Measurements from ENCODE around the gene KLHL29. TPM values are rescaled to one million over a fixed set of nuclear protein-coding genes. Genes with fewer than 3 reads are reported as not detected.

KLHL29 gene
- total RNA-seq, 1 donor from 2014 or later, result 3.8 TPM

DNA sequence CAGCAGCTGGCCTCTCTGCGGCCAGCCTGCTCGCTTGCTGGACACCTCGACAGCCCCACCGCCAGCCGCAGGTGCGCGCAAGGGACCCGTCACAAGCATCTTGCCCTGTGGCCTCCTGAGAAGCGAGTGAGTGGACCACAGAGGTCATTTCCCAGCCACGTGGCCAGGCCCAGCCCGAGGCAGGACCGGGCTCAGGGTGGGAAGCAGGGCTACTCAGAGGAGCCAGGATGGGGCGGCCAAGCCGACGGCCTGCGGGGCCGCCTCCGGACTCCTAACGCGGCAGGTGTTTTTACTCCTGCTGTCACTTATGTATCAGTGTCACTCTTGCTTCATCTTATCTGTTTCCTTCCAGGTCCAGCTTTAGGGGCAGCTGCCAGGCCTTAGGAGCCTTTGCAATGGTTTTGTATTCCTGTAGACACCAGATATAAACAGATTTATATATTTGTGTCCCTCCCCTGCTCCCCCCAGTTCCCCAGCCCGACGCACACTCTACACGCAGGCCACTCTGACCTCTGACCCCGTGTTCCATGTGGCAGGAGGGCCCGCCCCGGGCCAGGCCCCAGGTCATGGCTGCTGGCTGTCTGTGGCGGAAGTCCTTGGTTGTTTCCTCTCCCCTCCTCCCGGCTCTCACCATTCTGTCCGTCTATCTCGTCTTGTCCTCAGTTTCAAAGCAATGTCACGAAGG, 305.6 kb downstream of the KLHL29 start:
- Mint-ChIP-seq H3K4me1 (no peaks in the 10 kb centered on the region), H3K36me3 (ENCODE audit: low read depth) (no peaks in the 10 kb centered on the region), H3K4me3 (no peak overlapping the region), H3K27me3 (no peaks in the 10 kb centered on the region), H3K27ac (no peak overlapping the region), H3K9me3 (no peaks in the 10 kb centered on the region)
- no peak for DNase-seq
- intact Hi-C loops (cut with micrococcal nuclease), result no loop called here

DNA sequence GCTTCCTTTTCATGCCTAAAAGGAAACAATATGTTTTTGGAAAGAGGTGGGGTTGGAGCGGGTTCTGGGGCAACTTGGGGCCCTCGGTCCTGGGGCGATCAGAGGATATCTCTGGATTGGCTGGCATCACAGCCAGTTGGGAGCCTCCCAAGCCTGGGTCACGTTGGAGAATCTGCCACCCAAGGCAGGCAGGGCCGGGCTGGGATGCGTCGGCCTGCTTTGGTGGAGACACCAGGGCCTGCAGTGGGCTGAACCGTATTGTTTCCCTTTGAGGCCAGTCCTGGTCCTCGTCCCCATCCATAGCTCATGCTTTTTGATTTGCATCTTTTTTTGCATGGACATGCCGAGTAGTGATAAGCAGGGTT, 306.1 kb downstream of the KLHL29 start:
- Mint-ChIP-seq H3K27ac (no peak overlapping the region), H3K36me3 (ENCODE audit: low read depth) (no peaks in the 10 kb centered on the region), H3K27me3 (no peaks in the 10 kb centered on the region), H3K4me1 (no peaks in the 10 kb centered on the region), H3K9me3 (no peaks in the 10 kb centered on the region), H3K4me3 (no peak overlapping the region)
- intact Hi-C loops (cut with micrococcal nuclease), result no loop called here
- DNase-seq, result no peak

DNA sequence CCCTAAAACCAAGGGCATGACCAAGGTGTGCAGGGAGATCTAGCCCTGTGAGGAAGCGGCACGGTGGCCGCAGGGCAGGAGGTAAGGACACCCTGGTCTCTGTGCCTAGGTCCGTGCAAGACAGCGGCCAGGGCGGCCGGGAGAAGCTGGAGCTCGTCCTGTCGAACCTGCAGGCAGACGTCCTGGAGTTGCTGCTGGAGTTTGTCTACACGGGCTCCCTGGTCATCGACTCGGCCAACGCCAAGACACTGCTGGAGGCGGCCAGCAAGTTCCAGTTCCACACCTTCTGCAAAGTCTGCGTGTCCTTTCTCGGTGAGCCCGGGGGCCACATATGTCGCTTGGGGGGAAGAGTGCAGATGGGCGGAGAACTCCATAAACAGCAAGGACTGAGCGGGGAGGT, 306.6 kb downstream of the KLHL29 start:
- no peak overlapping the region for H3K4me3 Mint-ChIP-seq
- H3K9me3 Mint-ChIP-seq, result no peaks in the 10 kb centered on the region
- H3K27me3 Mint-ChIP-seq, result no peaks in the 10 kb centered on the region
- H3K4me1 Mint-ChIP-seq, result no peaks in the 10 kb centered on the region
- intact Hi-C loops (cut with micrococcal nuclease), result no loop called here
- no peak for DNase-seq
- no peaks in the 10 kb centered on the region for H3K36me3 Mint-ChIP-seq (ENCODE audit: low read depth)
- no peak overlapping the region for H3K27ac Mint-ChIP-seq

DNA sequence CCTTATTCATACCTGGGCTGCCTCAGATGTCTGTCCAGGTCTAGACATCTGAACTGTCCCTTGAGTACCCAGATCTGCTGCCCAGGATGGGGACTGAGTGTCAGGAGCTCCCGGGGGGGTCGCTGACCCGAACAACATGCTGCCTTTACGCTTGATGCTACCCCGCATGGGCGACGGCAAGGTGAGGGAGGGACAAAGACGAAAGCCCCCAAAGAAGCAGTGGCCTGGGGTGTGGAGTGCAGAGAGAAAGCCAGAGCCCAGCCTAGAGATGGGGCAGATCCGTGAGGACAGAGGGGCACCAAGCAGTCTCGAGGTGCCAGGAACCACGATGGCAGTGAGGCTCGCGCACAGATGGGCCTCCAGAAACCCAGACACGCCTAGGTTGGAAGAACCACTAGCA, 307.3 kb downstream of the KLHL29 start:
- no peak overlapping the region for H3K27ac Mint-ChIP-seq
- H3K36me3 Mint-ChIP-seq (ENCODE audit: low read depth), result no peaks in the 10 kb centered on the region
- H3K9me3 Mint-ChIP-seq, result no peaks in the 10 kb centered on the region
- no peak for DNase-seq
- H3K27me3 Mint-ChIP-seq, result no peaks in the 10 kb centered on the region
- intact Hi-C loops (cut with micrococcal nuclease), result no loop called here
- no peaks in the 10 kb centered on the region for H3K4me1 Mint-ChIP-seq
- no peak overlapping the region for H3K4me3 Mint-ChIP-seq

DNA sequence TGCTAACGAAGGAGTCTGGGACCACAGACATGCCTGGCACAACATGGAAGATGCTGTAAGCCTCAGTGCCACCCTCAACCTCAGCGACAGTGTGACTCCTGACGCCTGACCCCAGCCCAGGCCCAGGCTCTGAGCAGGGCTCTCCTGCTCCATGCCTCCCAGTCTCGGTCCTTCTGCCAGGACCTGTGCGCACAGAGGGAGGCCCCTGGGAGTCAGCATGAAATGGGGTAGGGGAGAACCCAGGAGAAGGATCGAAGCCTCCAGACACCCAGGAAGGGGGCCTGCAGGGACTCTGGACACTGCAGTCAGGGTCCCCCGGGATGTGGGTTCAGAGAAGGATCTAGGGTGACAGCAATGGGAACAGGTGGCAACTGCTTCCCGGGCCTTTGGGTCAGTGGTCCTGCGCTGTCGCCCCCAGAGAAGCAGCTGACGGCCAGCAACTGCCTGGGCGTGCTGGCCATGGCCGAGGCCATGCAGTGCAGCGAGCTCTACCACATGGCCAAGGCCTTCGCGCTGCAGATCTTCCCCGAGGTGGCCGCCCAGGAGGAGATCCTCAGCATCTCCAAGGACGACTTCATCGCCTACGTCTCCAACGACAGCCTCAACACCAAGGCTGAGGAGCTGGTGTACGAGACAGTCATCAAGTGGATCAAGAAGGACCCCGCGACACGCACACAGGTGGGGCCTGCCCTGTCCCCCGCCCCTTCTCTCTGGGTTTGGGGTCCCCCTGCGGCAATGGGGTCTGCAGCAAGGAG, 308.0 kb downstream of the KLHL29 start:
- no peaks in the 10 kb centered on the region for H3K27me3 Mint-ChIP-seq

DNA sequence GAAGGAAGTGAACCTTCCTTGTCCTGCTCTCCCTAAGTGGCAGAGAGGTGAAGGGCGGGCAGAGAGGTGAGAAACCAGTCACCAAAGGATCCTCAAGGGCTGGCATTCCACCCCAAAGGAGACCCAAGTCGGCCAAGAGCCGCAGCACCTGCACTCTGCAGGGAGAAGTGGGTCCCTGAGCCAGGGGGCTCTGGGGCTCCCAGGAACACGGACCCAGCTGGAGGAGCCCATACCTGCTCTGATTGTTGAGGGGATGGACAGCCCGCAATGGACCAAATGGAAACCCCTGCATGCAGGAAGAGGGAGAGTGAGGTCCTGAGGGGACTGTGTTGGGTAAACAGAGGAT, 308.6 kb downstream of the KLHL29 start:
- no peaks in the 10 kb centered on the region for H3K9me3 Mint-ChIP-seq
- no peak for DNase-seq
- H3K4me3 Mint-ChIP-seq, result no peak overlapping the region
- no peak overlapping the region for H3K27ac Mint-ChIP-seq
- H3K36me3 Mint-ChIP-seq (ENCODE audit: low read depth), result no peaks in the 10 kb centered on the region
- intact Hi-C loops (cut with micrococcal nuclease), result no loop called here
- no peaks in the 10 kb centered on the region for H3K27me3 Mint-ChIP-seq
- H3K4me1 Mint-ChIP-seq, result no peaks in the 10 kb centered on the region

More for the DNA sequence above, 308.0 kb downstream of the KLHL29 start:
- DNase-seq, result no peak
- intact Hi-C loops (cut with micrococcal nuclease), result no loop called here
- Mint-ChIP-seq H3K36me3 (ENCODE audit: low read depth) (no peaks in the 10 kb centered on the region), H3K4me3 (no peak overlapping the region), H3K9me3 (no peaks in the 10 kb centered on the region), H3K4me1 (no peaks in the 10 kb centered on the region), H3K27ac (no peak overlapping the region)

DNA sequence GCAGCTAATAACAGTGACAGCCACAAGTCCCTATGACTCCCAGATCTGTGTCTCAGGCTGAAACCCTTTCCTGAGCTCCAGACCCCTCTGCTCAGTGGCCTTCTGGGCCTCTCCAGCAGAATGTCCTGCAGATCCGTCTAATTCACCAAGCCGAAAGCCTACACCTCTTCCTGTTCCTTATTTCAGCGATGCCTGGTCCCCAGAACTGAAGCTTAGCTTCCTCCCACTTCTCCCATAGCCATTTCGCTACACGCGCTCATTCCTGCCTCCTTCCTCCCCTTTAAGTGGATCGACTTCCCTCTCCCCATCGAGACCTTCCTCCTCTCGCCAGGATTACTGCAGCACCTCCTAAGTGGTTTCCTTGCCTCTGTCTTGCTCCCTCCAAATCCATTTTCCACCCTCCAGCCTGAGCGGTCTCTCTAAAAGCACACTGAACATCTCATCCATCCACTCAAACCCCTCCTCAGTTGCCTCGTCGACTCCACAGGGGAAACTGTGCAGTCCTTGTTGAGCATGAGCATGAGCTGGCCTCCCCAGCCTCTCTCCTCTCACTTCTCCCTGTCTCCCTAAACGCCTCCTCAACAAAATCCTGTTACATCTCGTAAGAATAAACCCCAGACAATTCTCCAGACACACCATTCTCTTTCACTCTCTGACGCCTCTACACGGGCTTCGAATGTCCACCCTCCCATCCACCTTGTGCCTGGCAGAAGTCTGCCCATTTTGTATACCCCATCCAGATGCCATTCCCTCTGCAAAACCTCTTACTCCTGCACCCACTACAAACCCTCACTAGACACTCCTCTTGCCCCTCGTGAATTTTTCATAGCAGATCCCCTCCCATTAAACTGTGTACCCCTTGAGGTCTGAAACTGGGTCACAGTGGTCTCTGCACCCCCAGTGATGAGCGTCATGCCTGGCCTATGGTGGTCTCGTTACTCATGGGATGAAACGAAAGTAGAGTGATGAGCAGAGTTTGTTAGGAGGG, 309.4 kb downstream of the KLHL29 start:
- H3K4me1 Mint-ChIP-seq, result no peaks in the 10 kb centered on the region
- H3K4me3 Mint-ChIP-seq, result no peak overlapping the region
- no peak for DNase-seq
- H3K27me3 Mint-ChIP-seq, result no peaks in the 10 kb centered on the region
- no peaks in the 10 kb centered on the region for H3K9me3 Mint-ChIP-seq
- no peak overlapping the region for H3K27ac Mint-ChIP-seq
- H3K36me3 Mint-ChIP-seq (ENCODE audit: low read depth), result no peaks in the 10 kb centered on the region
- intact Hi-C loops (cut with micrococcal nuclease), result no loop called here

DNA sequence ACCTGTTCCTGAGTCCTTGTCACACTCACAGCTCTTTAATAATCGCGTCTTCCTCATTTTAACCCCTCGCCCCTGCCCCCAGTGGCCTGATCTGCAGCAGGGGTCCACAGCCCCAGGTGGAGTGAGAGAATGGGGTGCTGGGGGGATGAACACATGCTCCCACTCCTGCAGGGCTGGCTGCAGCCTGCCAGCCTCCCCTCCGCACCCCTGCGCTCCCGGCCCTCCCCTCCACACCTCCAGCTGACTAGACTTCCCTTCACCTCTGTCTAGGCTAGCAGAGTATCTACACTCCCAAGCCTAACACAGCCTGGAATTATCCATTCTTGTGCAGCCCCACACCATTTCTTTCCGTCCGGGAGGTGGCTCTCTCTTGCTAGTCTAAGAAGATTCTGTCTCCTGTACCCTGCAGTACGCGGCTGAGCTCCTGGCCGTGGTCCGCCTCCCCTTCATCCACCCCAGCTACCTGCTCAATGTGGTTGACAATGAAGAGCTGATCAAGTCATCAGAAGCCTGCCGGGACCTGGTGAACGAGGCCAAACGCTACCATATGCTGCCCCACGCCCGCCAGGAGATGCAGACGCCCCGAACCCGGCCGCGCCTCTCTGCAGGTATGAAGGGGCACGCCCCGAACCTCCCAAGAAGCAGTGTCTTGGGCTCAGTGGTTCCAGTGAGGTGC, 310.4 kb downstream of the KLHL29 start:
- Mint-ChIP-seq H3K27ac (no peak overlapping the region), H3K4me3 (no peak overlapping the region), H3K4me1 (no peaks in the 10 kb centered on the region), H3K27me3 (no peaks in the 10 kb centered on the region), H3K36me3 (ENCODE audit: low read depth) (no peaks in the 10 kb centered on the region), H3K9me3 (no peaks in the 10 kb centered on the region)
- no peak for DNase-seq
- intact Hi-C loops (cut with micrococcal nuclease), result no loop called here

DNA sequence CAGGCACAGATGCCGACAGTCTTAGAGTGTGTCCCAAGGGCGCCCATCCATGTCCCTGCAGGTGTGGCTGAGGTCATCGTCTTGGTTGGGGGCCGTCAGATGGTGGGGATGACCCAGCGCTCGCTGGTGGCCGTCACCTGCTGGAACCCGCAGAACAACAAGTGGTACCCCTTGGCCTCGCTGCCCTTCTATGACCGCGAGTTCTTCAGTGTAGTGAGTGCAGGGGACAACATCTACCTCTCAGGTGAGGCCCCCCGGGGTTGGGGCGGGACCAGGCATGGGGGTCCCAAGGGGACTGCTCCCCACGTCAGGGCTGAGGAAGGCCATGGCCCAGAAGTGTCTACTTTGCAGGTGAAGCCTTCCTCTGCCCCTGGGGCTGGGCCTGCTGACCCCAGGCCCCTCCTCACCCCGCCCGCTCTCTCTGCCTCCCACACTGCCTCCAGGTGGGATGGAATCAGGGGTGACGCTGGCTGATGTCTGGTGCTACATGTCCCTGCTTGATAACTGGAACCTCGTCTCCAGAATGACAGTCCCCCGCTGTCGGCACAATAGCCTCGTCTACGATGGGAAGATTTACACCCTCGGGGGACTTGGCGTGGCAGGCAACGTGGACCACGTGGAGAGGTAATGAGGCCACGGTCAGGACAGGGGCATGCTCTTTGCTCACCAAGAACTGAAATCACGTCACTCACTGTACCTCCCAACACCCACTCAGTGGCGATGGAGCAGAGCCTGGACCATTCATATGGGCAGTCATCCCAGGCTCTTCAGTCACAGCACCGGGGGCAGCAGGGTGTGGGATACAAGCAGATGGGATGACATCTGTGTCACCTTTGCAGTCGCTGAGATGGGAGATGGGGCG, 311.1 kb downstream of the KLHL29 start:
- Mint-ChIP-seq H3K27ac (no peak overlapping the region), H3K27me3 (no peaks in the 10 kb centered on the region), H3K4me1 (no peaks in the 10 kb centered on the region), H3K36me3 (ENCODE audit: low read depth) (no peaks in the 10 kb centered on the region), H3K9me3 (no peaks in the 10 kb centered on the region), H3K4me3 (no peak overlapping the region)
- intact Hi-C loops (cut with micrococcal nuclease), result no loop called here
- DNase-seq, result no peak

DNA sequence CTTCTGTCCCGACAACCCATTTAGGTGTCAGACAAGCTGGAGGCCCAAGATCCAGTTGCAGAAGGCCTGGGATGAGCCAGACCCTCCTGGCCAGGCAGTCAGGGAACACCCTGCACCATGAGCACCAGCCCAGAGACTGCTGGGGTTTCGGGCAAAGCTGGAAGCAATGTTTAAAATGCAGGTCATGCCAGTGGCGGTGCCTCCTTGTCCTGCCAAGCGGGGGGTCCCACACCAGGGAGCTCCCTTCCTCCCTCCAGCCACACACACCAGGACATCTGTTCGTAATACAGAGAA, 311.7 kb downstream of the KLHL29 start:
- Mint-ChIP-seq H3K4me1 (no peaks in the 10 kb centered on the region), H3K27me3 (no peaks in the 10 kb centered on the region), H3K36me3 (ENCODE audit: low read depth) (no peaks in the 10 kb centered on the region), H3K9me3 (no peaks in the 10 kb centered on the region), H3K27ac (no peak overlapping the region), H3K4me3 (no peak overlapping the region)
- intact Hi-C loops (cut with micrococcal nuclease), result no loop called here
- DNase-seq, result no peak

DNA sequence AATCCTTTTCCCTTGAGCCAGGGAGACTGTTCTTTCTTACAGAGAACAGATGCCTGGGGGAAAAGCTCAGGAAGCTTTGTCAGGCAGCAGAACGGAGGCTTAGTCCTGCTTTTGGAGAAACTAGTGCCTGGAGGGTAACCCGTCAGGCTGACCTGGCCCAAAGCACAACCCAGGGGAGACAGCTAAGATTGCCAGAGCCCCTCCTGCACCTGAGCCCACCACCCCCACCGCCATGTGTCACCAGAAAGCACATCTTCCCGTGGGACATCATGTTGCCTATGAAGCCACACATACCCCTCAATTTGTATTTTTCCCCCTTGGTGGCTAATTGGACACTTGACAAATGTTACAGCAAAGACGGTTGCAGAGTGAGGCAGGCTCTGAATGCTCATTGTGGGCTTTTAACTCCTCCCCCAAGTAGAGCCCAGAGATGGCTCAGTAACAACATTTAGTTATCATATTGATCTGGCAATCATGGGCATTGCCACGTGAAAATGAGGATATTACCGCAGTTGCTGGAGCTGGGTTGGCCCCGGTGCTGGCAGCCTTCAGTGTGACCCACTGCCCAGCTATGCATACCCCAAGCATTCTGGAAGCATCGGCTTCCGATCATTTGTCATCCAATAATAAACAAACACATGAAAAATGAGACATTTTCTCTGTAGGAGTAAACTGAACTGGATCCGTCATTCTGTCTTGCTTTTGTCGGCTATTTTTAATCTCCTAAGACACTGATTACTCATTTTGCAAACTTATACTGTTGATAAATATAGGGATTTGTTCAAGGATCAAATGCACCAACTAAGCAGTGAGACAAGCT, 312.5 kb downstream of the KLHL29 start:
- no peaks in the 10 kb centered on the region for H3K9me3 Mint-ChIP-seq
- intact Hi-C loops (cut with micrococcal nuclease), result no loop called here
- H3K4me1 Mint-ChIP-seq, result no peaks in the 10 kb centered on the region
- DNase-seq, result no peak
- H3K27ac Mint-ChIP-seq, result no peak overlapping the region
- no peaks in the 10 kb centered on the region for H3K27me3 Mint-ChIP-seq
- no peak overlapping the region for H3K4me3 Mint-ChIP-seq
- H3K36me3 Mint-ChIP-seq (ENCODE audit: low read depth), result no peaks in the 10 kb centered on the region

DNA sequence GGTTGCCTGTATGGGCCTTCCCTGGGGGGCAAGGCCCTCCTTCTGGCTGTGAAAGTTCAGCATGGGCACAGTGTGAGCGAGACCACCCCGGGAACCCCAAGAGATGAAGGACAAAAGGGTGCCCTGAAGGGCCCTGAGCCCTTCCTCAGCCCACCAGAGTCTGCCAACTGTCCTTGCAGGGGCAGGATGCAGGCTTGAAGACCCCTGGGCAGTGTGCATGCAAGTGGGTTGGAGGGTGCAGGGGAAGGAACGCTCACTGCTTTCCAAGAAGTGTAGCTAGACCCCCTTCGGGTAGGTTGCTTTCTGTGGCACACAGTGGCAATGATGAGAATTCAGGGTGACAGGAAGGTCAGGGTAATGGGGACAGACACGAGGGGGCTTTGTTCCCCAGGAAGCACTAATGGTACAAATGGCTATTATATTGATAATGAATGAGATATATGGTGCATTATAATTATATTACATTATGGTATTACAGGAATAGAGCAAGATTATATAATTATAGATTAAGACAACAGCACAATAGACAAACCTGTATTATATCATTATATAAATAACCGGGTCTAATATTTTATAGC, 313.2 kb downstream of the KLHL29 start:
- H3K9me3 Mint-ChIP-seq, result no peaks in the 10 kb centered on the region
- H3K36me3 Mint-ChIP-seq (ENCODE audit: low read depth), result no peaks in the 10 kb centered on the region
- no peaks in the 10 kb centered on the region for H3K27me3 Mint-ChIP-seq
- DNase-seq, result no peak
- no peaks in the 10 kb centered on the region for H3K4me1 Mint-ChIP-seq
- no peak overlapping the region for H3K27ac Mint-ChIP-seq
- intact Hi-C loops (cut with micrococcal nuclease), result no loop called here
- H3K4me3 Mint-ChIP-seq, result no peak overlapping the region

Measured in activated CD4-positive, alpha-beta T cell treated with anti-CD3 and anti-CD28 coated beads, Interleukin-2, amount 10 ng/mL, durations not matched to agents 24 days and 14 days (primary cell).